ENCODE results near the gene VPS8. TPM values are rescaled to one million over a fixed set of nuclear protein-coding genes. Genes with fewer than 3 reads are reported as not detected.

The VPS8 gene
- total and polyA plus RNA-seq, 9 of the 15 experiments (the other 6 are each of a cell fraction or from before 2014, with no cell fraction given), result 7.2 to 41.0 (median 28.3) TPM

DNA sequence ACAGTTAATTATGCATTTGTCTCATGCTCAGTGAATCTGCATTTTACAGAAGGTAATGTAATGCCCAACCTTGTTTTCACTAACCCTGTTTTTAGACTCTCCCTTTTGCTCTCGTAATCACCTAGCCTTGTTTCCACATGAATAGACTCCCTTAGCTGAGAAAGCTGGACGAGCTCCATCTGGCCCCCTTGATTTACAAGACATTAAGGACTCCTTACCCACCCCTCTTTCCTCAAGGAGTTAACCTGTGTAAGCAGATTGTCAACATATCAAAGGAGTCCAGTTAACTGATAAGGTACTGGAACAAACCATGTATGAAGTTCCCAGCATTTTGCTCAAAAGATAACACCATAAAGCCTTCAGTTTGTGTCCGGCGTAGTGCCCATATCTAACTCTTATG lies 99.6 kb downstream of the VPS8 start (continued):
- TF ChIP-seq CBX2 (IDR thresholded peaks at IDR 0.05; ENCODE audit: insufficient read depth, low read length, poor library complexity, severe bottlenecking) (no peak), HNRNPK (IDR thresholded peaks at IDR 0.05; ENCODE audit: low read depth, low read length, poor library complexity, severe bottlenecking) (no peak), ZFP91 (CRISPR knock-in tag; IDR thresholded peaks at IDR 0.05) (no peak), ZNF75A (CRISPR knock-in tag; IDR thresholded peaks at IDR 0.05) (no peak), POLR2AphosphoS5 (IDR thresholded peaks at IDR 0.05; ENCODE audit: control insufficient read depth, insufficient read depth, low read depth, low read length) (peak; percentile 69; the same call in 1 of the 2 replicates), POLR2A (conservative IDR thresholded peaks at IDR 0.05) (no peak), HMGN3 (IDR thresholded peaks at IDR 0.05; ENCODE audit: borderline replicate concordance, extremely low read depth, insufficient read length, low read depth, low read length) (peak; percentile 25), LEF1 (IDR thresholded peaks at IDR 0.05) (peak; percentile 75; the same call in 1 of the 2 replicates), MAFF (IDR thresholded peaks at IDR 0.05; ENCODE audit: low read length) (no peak), CBX1 (IDR thresholded peaks at IDR 0.05; ENCODE audit: low read depth) (no peak), FOXM1 (IDR thresholded peaks at IDR 0.05; ENCODE audit: low read depth) (peak; percentile 83), FOXM1 (CRISPR knock-in tag; IDR thresholded peaks at IDR 0.05; ENCODE audit: low read depth) (no peak), MYC (IDR thresholded peaks at IDR 0.05; ENCODE audit: low read depth, low read length) (no peak), MYC (CRISPR knock-in tag; IDR thresholded peaks at IDR 0.05; ENCODE audit: borderline replicate concordance, low read depth) (no peak)
- TF ChIP-seq, protein P1, sequence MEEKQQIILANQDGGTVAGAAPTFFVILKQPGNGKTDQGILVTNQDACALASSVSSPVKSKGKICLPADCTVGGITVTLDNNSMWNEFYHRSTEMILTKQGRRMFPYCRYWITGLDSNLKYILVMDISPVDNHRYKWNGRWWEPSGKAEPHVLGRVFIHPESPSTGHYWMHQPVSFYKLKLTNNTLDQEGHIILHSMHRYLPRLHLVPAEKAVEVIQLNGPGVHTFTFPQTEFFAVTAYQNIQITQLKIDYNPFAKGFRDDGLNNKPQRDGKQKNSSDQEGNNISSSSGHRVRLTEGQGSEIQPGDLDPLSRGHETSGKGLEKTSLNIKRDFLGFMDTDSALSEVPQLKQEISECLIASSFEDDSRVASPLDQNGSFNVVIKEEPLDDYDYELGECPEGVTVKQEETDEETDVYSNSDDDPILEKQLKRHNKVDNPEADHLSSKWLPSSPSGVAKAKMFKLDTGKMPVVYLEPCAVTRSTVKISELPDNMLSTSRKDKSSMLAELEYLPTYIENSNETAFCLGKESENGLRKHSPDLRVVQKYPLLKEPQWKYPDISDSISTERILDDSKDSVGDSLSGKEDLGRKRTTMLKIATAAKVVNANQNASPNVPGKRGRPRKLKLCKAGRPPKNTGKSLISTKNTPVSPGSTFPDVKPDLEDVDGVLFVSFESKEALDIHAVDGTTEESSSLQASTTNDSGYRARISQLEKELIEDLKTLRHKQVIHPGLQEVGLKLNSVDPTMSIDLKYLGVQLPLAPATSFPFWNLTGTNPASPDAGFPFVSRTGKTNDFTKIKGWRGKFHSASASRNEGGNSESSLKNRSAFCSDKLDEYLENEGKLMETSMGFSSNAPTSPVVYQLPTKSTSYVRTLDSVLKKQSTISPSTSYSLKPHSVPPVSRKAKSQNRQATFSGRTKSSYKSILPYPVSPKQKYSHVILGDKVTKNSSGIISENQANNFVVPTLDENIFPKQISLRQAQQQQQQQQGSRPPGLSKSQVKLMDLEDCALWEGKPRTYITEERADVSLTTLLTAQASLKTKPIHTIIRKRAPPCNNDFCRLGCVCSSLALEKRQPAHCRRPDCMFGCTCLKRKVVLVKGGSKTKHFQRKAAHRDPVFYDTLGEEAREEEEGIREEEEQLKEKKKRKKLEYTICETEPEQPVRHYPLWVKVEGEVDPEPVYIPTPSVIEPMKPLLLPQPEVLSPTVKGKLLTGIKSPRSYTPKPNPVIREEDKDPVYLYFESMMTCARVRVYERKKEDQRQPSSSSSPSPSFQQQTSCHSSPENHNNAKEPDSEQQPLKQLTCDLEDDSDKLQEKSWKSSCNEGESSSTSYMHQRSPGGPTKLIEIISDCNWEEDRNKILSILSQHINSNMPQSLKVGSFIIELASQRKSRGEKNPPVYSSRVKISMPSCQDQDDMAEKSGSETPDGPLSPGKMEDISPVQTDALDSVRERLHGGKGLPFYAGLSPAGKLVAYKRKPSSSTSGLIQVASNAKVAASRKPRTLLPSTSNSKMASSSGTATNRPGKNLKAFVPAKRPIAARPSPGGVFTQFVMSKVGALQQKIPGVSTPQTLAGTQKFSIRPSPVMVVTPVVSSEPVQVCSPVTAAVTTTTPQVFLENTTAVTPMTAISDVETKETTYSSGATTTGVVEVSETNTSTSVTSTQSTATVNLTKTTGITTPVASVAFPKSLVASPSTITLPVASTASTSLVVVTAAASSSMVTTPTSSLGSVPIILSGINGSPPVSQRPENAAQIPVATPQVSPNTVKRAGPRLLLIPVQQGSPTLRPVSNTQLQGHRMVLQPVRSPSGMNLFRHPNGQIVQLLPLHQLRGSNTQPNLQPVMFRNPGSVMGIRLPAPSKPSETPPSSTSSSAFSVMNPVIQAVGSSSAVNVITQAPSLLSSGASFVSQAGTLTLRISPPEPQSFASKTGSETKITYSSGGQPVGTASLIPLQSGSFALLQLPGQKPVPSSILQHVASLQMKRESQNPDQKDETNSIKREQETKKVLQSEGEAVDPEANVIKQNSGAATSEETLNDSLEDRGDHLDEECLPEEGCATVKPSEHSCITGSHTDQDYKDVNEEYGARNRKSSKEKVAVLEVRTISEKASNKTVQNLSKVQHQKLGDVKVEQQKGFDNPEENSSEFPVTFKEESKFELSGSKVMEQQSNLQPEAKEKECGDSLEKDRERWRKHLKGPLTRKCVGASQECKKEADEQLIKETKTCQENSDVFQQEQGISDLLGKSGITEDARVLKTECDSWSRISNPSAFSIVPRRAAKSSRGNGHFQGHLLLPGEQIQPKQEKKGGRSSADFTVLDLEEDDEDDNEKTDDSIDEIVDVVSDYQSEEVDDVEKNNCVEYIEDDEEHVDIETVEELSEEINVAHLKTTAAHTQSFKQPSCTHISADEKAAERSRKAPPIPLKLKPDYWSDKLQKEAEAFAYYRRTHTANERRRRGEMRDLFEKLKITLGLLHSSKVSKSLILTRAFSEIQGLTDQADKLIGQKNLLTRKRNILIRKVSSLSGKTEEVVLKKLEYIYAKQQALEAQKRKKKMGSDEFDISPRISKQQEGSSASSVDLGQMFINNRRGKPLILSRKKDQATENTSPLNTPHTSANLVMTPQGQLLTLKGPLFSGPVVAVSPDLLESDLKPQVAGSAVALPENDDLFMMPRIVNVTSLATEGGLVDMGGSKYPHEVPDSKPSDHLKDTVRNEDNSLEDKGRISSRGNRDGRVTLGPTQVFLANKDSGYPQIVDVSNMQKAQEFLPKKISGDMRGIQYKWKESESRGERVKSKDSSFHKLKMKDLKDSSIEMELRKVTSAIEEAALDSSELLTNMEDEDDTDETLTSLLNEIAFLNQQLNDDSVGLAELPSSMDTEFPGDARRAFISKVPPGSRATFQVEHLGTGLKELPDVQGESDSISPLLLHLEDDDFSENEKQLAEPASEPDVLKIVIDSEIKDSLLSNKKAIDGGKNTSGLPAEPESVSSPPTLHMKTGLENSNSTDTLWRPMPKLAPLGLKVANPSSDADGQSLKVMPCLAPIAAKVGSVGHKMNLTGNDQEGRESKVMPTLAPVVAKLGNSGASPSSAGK (IDR thresholded peaks at IDR 0.05), result no peak
- TF ChIP-seq, protein P2, sequence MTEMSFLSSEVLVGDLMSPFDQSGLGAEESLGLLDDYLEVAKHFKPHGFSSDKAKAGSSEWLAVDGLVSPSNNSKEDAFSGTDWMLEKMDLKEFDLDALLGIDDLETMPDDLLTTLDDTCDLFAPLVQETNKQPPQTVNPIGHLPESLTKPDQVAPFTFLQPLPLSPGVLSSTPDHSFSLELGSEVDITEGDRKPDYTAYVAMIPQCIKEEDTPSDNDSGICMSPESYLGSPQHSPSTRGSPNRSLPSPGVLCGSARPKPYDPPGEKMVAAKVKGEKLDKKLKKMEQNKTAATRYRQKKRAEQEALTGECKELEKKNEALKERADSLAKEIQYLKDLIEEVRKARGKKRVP (CRISPR knock-in tag; IDR thresholded peaks at IDR 0.05), result no peak

Measured in K562 (cell line).